Measurements from ENCODE around the gene PRXL2C.

GRCh38 chr9:96612966-96613589, 42.0 kb downstream of the PRXL2C start:
- TF ChIP-seq CTCF (IDR thresholded peaks at IDR 0.05): no peak
- TF ChIP-seq POLR2A (IDR thresholded peaks at IDR 0.05): no peak

Data from gastroesophageal sphincter (tissue), 3 donors.